Right renal pelvis (tissue), 4 donors: ENCODE data around the gene KRTAP21-3. TPM values are rescaled to one million over a fixed set of nuclear protein-coding genes. Genes with fewer than 3 reads are reported as not detected.
A peak's percentile ranks its signal among the peaks of the same experiment; 100 is the strongest.
"Not testable (repeated sequence)": the region's sequence is repeated elsewhere in the genome, so short reads cannot be mapped to it uniquely, and the experiment has no call there.

Experiments
- DNase-seq, 4 donors: peaks; one replicate each; pipeline ENCODE4 v3.0.0-alpha.2; 2013; ENCODE audit warnings: low read depth in 4 of 4, low spot score in 3 of 4, missing footprints in 1 of 4
- polyA plus RNA-seq, 4 donors: library from polyadenylated mRNA; unstranded; fragments of 120-200 nt; gene quantifications; one replicate each; pipeline ENCODE4 v1.2.1, GENCODE V29; 2013; ENCODE audit not compliant: insufficient read length in 4 of 4

Gene KRTAP21-3
- polyA plus RNA-seq = not detected

GRCh38 chr21:30718239-30718909 lies at the start of gene KRTAP21-3:
Gene KRTAP21-3, minus strand, starts transcription at chr21:30718777. Its CDS starts 18 bp downstream, at chr21:30718759.
- no peak for DNase-seq

GRCh38 chr21:30760776-30761175 lies 42.2 kb upstream of the KRTAP21-3 start:
- DNase-seq = no peak

- DNase-seq = no peak
These were observed 39.7 kb upstream of the KRTAP21-3 start for GRCh38 chr21:30758306-30758705.

GRCh38 chr21:30755328-30755727 lies 36.8 kb upstream of the KRTAP21-3 start, which contains the start of gene KRTAP21-1:
Gene KRTAP21-1, minus strand, starts transcription at chr21:30755428. Its CDS starts 50 bp downstream, at chr21:30755378.
- DNase-seq = not testable (repeated sequence)

- DNase-seq = no peak
These were observed 28.6 kb upstream of the KRTAP21-3 start, which contains the start of gene KRTAP21-2 for GRCh38 chr21:30747159-30747558. Gene KRTAP21-2, minus strand, starts transcription at chr21:30747259. Its CDS starts 57 bp downstream, at chr21:30747202.

GRCh38 chr21:30740462-30740861 lies 21.9 kb upstream of the KRTAP21-3 start:
- DNase-seq = no peak

- DNase-seq = no peak
These were observed 14.4 kb upstream of the KRTAP21-3 start for GRCh38 chr21:30733026-30733425.

- no peak for DNase-seq
These were observed 8.1 kb upstream of the KRTAP21-3 start for GRCh38 chr21:30726726-30727125.

- DNase-seq = no peak
These were observed 824 bp upstream of the KRTAP21-3 start for GRCh38 chr21:30719401-30719800.

- no peak for DNase-seq
These were observed 1.5 kb downstream of the KRTAP21-3 start for GRCh38 chr21:30717105-30717504.

GRCh38 chr21:30714946-30715345 lies 3.6 kb downstream of the KRTAP21-3 start:
- DNase-seq = no peak

- no peak for DNase-seq
These were observed 4.1 kb downstream of the KRTAP21-3 start for GRCh38 chr21:30714456-30714855.

GRCh38 chr21:30713766-30714165 lies 4.8 kb downstream of the KRTAP21-3 start:
- no peak for DNase-seq

- no peak for DNase-seq
These were observed 8.1 kb downstream of the KRTAP21-3 start for GRCh38 chr21:30710499-30710898.

- no peak for DNase-seq
These were observed 11.2 kb downstream of the KRTAP21-3 start for GRCh38 chr21:30707409-30707808.

GRCh38 chr21:30695956-30696355 lies 22.6 kb downstream of the KRTAP21-3 start:
- peak in 1 of 4 donors; percentile 44 for DNase-seq

- DNase-seq = no peak
These were observed 28.8 kb downstream of the KRTAP21-3 start for GRCh38 chr21:30689822-30690221.

GRCh38 chr21:30684506-30684905 lies 34.1 kb downstream of the KRTAP21-3 start:
- no peak for DNase-seq

- no peak for DNase-seq
These were observed 38.0 kb downstream of the KRTAP21-3 start for GRCh38 chr21:30680586-30680985.

GRCh38 chr21:30676737-30677136 lies 41.8 kb downstream of the KRTAP21-3 start:
- DNase-seq = no peak

- no peak for DNase-seq
These were observed 44.3 kb downstream of the KRTAP21-3 start for GRCh38 chr21:30674312-30674711.

- no peak for DNase-seq
These were observed 45.5 kb downstream of the KRTAP21-3 start for GRCh38 chr21:30672985-30673650.
